Erythroblast (primary cell): ENCODE results near the gene RBKS.

Source experiments
- GATA1 ChIP-seq: IDR thresholded peaks from 2 replicates; pipeline ENCODE4 v1.6.1; 2011; ENCODE audit warnings: low read depth, mild to moderate bottlenecking, control low read depth, low read length, moderate library complexity
- POLR2A ChIP-seq: IDR thresholded peaks from 2 replicates; pipeline ENCODE4 v1.6.1; 2011; ENCODE audit warnings: mild to moderate bottlenecking, low read length

GRCh38 chr2:27885234-27885633 lies 5.0 kb downstream of the RBKS start:
- TF ChIP-seq POLR2A (no peak), GATA1 (no peak)
